Measurements from ENCODE around the gene SYNE3.
A peak's percentile ranks its signal among the peaks of the same experiment; 100 is the strongest.

Gene SYNE3

GRCh38 chr14:95540236-95540855, 23.9 kb upstream of the SYNE3 start:
- DNase-seq, result no peak

DNA sequence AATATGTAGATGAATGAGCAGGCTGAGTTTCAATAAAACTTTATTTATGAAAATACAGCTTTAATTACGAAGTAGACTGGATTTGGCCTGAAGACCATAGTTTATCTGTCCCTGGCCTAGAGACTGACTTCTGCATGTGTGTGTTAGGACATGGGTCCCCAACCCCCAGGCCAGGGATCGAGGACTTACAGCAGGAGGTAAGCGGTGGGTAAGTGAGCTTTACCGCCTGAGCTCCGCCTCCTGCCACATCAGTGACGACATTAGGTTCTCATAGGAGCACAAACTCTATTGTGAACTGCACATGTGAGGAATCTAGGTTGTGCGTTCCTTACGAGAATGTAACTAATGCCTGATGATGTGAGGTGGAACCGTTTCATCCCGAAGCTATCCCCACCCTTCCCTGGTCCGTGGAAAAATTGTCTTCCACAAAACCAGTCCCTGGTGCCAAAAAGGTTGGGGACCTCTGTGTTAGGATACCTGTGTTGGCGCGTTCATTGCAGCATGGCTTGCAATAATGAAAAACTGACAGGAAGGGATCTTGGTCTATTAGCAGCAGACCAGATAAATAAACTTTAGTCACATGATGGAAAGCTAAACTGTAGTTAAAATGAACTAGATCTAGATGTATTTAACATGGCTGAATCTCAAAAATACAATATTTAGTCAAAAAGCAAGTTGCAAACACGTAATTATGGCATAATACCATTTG, 22.5 kb upstream of the SYNE3 start:
- DNase-seq, result no peak

GRCh38 chr14:95537298-95538089, 21.0 kb upstream of the SYNE3 start:
- DNase-seq, result no peak

DNA sequence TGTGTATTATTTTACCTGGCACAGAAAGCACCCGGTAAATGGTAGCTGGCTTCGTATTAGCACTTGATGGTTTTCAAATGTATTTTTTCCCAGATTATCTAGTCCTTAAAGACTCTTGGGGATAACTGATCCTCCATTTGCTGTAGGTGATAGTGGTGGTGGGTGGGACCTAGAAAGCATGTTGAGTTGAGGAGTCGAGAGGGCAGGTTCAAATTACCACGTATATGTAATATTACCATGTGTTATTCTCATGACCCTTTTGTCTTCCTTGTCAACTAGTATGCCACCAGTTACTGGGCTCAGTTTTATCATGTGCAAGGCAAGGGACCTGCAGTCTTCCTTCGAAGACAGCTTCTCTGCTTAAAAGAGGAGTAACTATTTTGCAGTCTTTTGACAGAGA, 20.2 kb upstream of the SYNE3 start:
- no peak for DNase-seq

GRCh38 chr14:95536036-95536593, 19.7 kb upstream of the SYNE3 start:
- DNase-seq, result no peak

GRCh38 chr14:95535226-95536021, 19.0 kb upstream of the SYNE3 start:
- no peak for DNase-seq

- peak; percentile 100 for DNase-seq
These were observed 18.1 kb upstream of the SYNE3 start, which contains the start of gene GLRX5 for GRCh38 chr14:95534299-95535225. Gene GLRX5, plus strand, starts transcription at chr14:95535050. Its CDS starts 40 bp downstream, at chr14:95535090.

- no peak for DNase-seq
These were observed 17.4 kb upstream of the SYNE3 start for GRCh38 chr14:95533822-95534221.

DNA sequence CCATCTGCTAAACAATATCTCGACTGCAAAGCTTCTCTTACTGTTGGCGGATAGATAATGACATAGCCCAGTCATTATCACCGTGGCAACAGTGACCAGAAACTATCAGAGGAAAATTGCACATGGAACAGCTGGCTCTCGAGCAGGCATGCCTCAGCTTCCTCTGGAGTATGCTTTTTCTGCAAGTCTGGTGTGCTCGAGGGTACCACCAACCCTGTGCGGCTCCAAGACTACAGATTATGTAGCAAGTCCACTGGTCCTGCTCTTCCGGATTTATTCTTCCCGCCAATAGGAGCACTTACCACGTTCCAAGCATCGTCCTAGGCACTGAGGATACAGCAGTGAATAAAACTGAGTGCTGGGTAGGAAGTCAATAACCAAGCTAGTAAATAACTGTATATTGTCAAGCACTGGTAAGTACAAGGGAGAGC, 17.0 kb upstream of the SYNE3 start:
- peak; percentile 79 for DNase-seq

- no peak for DNase-seq
These were observed 15.5 kb upstream of the SYNE3 start for GRCh38 chr14:95531969-95532368.

- no peak for DNase-seq
These were observed 15.0 kb upstream of the SYNE3 start for GRCh38 chr14:95531473-95531872.

DNA sequence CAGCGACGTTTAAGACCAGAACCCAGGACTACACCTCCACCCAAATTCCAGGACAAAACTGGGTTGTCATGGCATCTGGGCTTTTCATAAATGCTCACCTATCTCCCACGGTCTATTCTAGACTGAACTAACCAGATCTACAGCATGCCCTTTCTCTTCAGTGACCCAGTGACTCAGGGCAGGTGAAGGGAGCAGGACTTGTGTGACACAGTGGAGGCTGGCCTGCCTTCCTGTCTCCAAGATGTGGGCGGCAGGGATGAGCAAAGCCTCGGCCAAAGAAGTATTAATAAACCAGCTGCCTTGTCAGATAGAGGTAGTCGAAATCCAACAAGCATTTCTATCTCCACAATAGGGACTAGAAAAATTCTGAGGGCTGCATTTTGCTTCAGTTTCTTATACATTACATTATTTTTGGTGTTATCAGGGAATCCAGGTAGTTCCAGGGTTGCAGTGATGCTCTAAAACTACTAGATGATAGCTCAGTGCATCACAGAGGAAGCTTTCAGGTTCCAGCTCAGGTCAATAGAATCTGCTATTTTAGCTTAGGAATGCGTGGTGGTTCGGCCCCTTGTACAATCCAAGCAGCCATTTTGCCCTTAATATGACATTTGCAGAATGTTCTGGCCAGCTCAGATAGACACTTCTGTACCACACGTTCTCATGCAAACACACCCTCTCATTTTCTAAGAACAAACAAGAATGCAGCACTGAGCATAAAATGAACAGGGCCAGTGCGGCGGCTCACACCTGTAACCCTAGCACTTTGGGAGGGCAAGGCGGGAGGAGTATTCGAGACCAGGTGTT, 14.2 kb upstream of the SYNE3 start:
- DNase-seq, result no peak

DNA sequence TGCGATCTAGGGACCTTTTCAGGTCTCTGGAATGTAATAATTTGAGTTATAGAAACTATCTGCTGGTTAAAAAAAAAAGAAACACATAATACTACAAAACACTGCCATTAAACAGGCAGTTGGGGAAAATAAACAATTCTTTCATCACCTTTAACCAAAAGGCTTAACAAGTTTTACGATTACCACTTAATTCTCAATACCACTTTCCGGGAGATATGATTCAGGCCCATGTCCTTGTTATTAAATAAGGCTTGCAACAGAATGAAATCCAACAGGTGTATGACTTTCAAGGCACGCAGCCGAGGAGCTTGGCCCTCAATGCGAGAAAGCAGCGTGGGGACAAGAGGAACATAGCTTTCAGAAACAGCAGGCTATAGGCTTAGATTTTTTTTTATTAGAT, 12.8 kb upstream of the SYNE3 start:
- no peak for DNase-seq

- DNase-seq, result peak; percentile 90
These were observed 11.0 kb upstream of the SYNE3 start for GRCh38 chr14:95527387-95528002.

- DNase-seq, result no peak
These were observed 10.3 kb upstream of the SYNE3 start for GRCh38 chr14:95526483-95527386.

- no peak for DNase-seq
These were observed 9.5 kb upstream of the SYNE3 start for GRCh38 chr14:95525999-95526398.

DNA sequence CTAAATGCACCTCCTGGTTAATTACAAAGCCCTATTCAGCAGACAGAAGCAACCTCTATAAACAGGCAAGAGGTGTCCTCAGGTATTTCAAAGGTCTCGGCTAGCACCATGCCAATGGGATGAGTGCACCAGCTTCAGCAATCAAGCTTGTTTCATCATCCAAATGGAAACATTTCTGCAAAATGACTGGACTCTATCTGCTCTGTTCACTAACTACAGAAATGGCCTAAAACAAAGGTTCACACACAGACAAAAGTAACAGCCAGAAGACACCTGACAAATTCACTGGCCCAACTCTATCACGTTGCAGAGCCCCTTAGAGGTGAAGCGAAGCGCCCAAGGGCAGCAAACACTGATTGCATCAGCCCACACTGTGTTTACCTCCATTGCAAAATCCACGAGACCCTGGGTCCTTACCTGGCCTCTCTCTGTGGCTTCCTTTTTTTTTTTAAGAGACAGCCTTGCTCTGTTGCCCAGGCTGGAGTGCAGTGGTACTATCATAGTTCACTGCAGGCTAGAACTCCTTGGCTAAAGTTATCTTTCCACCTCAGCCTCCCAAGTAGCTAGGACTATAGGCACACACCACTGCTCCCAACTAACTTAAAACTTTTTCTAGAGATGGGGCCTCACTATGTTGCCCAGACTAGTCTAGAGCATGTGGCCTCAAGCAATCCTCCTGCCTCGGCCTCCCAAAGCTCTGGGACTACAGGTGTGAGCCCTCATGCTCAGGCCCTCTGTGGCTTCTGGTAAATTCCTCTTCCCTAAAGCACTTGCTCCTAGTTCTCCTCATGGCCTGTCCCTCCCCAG, 8.5 kb upstream of the SYNE3 start:
- DNase-seq, result no peak

DNA sequence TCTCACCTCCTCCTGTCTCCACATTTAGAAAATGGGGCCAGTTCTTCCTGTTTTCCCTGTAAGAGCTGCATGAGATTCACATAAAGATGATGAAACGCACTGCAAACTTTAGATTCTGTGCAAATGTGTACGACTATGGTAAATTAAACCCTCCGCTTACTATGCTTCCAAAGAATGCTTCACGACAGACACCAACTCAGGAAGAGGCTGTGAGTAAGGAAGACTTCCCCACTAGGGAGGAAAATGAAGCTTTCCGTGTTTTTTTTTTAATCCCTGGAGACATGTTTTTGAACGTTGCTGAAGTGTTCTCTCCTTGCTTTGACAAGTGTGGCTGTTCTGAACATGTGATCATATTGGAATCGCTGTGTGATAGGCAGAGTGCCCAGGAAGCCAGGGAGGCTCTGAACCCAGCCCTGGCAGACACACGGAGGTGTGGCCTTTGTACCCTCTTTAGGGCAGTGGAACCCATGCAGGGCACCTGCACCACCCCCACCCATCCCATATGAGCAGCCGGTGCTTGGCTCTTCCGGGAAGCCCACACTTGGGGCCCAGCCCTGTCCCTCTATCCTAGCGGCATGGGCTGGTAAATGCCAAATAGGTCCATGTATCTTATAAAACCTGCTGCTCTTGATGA, 7.5 kb upstream of the SYNE3 start:
- no peak for DNase-seq

Measured in NCI-H1694 treated with DMSO at 0.1 percent for 48 hours (cell line).